Stomach (tissue), 4 donors: Measurements from ENCODE around the gene MYH9.

Experiments used
- EP300 ChIP-seq: sonication (generic); formaldehyde crosslinking; IDR thresholded peaks from one replicate; pipeline ENCODE4 v1.6.1; 2017; ENCODE audit warnings: antibody characterized with exemption
- TF ChIP-seq, protein P1 (sequence below), 7 experiments: fragments of 450-650 bp in 4 of 7; fragments of 200-600 bp in 3 of 7; sonication (generic) in 3 of 7; IDR thresholded peaks; one replicate each; pipeline ENCODE4 v1.5.1; 2016 to 2019; ENCODE audit warnings: antibody characterized with exemption in 7 of 7, control low read depth in 2 of 7, mild to moderate bottlenecking in 1 of 7

DNA sequence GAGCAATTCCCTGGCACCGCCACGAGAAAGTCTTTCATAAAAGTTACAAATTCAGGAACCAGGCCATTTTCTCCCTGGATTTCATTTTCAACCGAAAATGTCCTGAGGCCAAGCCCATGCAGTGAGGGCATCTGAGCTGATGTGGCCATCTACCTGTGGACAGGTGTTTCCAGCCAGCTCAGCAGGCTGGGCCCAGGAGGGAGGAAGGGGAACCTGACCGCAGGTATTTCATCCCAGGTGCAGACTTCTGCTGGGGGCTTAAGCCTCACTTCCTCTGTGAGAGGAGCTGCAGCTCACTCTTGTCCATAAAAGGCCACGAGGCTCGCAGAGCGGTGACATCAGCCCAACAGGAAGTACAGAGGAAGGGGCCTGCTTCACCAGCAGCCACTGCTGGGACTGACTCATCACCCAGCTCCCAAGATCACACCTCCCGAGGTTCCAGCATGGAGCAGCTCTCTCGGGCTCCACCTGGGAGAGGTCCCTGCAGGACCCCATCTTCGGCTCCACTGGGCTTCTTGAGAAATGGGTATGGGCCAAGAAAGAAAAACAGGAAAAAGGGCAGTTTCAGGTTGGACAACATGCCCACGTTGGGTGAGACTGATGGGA is 56.4 kb downstream of the MYH9 start:
- TF ChIP-seq, protein P1, sequence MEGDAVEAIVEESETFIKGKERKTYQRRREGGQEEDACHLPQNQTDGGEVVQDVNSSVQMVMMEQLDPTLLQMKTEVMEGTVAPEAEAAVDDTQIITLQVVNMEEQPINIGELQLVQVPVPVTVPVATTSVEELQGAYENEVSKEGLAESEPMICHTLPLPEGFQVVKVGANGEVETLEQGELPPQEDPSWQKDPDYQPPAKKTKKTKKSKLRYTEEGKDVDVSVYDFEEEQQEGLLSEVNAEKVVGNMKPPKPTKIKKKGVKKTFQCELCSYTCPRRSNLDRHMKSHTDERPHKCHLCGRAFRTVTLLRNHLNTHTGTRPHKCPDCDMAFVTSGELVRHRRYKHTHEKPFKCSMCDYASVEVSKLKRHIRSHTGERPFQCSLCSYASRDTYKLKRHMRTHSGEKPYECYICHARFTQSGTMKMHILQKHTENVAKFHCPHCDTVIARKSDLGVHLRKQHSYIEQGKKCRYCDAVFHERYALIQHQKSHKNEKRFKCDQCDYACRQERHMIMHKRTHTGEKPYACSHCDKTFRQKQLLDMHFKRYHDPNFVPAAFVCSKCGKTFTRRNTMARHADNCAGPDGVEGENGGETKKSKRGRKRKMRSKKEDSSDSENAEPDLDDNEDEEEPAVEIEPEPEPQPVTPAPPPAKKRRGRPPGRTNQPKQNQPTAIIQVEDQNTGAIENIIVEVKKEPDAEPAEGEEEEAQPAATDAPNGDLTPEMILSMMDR (IDR thresholded peaks at IDR 0.05): no peak
- TF ChIP-seq EP300: no peak
